PC-3 (cell line): ENCODE measurements around the gene SH3TC1. TPM values are rescaled to one million over a fixed set of nuclear protein-coding genes. Genes with fewer than 3 reads are reported as not detected.

Source experiments
- ATAC-seq: fragments of 200-7000 bp; cut with Tn5 transposase; 2 replicates; pipeline ENCODE4 v1.9.1; 2020; ENCODE audit warnings: mild to moderate bottlenecking, moderate library complexity
- BruUV-seq: library from RNA; stranded (reverse); fragments of 400-500 nt; replicated peaks from 2 replicates; lab custom pipeline; 2021; lab: Mats Ljungman, UMichigan
- CTCF ChIA-PET: fragments of 300-600 bp; sonication (Branson Sonifier 250); formaldehyde crosslinking; loops from one replicate; lab custom pipeline; 2022; ENCODE audit warnings: antibody characterized with exemption; lab: Charles Lee
- POLR2A ChIA-PET: fragments of 300-600 bp; sonication (Branson Sonifier 250); formaldehyde crosslinking; loops from one replicate; lab custom pipeline; 2022; ENCODE audit warnings: antibody characterized with exemption; ENCODE audit not compliant: unreplicated experiment; lab: Charles Lee
- DNase-seq: peaks from one replicate; pipeline ENCODE4 v3.0.0-alpha.2; 2015
- H2AFZ ChIP-seq: fragments of 300-600 bp; sonication (generic); 2 replicates; pipeline ENCODE4 v1.6.0; 2016; ENCODE audit warnings: antibody characterized with exemption, low read length
- H3F3A ChIP-seq: fragments of 300-600 bp; sonication (generic); one replicate; pipeline ENCODE4 v1.6.0; 2017; ENCODE audit warnings: antibody characterized with exemption, low read length, control low read depth, mild to moderate bottlenecking; ENCODE audit not compliant: unreplicated experiment
- H3K27ac ChIP-seq: fragments of 300-600 bp; sonication (generic); 2 replicates; pipeline ENCODE4 v1.5.1; 2016; ENCODE audit warnings: mild to moderate bottlenecking, low read length
- H3K27me3 ChIP-seq: fragments of 300-600 bp; sonication (generic); 2 replicates; pipeline ENCODE4 v1.6.1; 2016; ENCODE audit warnings: low read length, mixed read lengths
- H3K36me3 ChIP-seq: fragments of 300-600 bp; sonication (generic); 2 replicates; pipeline ENCODE4 v1.6.1; 2016; ENCODE audit warnings: low read depth, mixed run types, low read length, mixed read lengths
- H3K4me1 ChIP-seq: fragments of 300-600 bp; sonication (generic); 2 replicates; pipeline ENCODE4 v1.5.1; 2016; ENCODE audit warnings: low read length; ENCODE audit not compliant: insufficient read depth
- H3K4me2 ChIP-seq: fragments of 300-600 bp; sonication (generic); 2 replicates; pipeline ENCODE4 v1.6.0; 2016; ENCODE audit warnings: low read length
- H3K4me3 ChIP-seq: fragments of 300-600 bp; sonication (generic); 2 replicates; pipeline ENCODE4 v1.5.1; 2016; ENCODE audit warnings: mild to moderate bottlenecking, low read length, mixed read lengths
- H3K79me2 ChIP-seq: fragments of 300-600 bp; sonication (generic); 2 replicates; pipeline ENCODE4 v1.6.1; 2017; ENCODE audit warnings: low read length, mixed read lengths
- H3K9ac ChIP-seq: fragments of 300-600 bp; sonication (generic); 2 replicates; pipeline ENCODE4 v1.6.0; 2016; ENCODE audit warnings: mild to moderate bottlenecking, low read length
- H3K9me2 ChIP-seq: fragments of 300-600 bp; sonication (generic); replicated peaks from 2 replicates; pipeline ENCODE4 v1.6.1; 2016; ENCODE audit warnings: mixed run types, low read length, mixed read lengths
- H3K9me3 ChIP-seq: fragments of 300-600 bp; sonication (generic); 2 replicates; pipeline ENCODE4 v1.6.1; 2016; ENCODE audit warnings: low read length, mixed read lengths
- H4K20me1 ChIP-seq: fragments of 300-600 bp; sonication (generic); 2 replicates; pipeline ENCODE4 v1.6.1; 2016; ENCODE audit warnings: low read length, mixed read lengths
- CTCF ChIP-seq: fragments of 300-600 bp; sonication (generic); conservative IDR thresholded peaks from 2 replicates; pipeline ENCODE4 v1.5.1; 2017; ENCODE audit warnings: antibody characterized with exemption, low read depth, mild to moderate bottlenecking, low read length
- EZH2 ChIP-seq: fragments of 300-600 bp; sonication (generic); IDR thresholded peaks from one replicate; pipeline ENCODE4 v1.6.1; 2017; ENCODE audit warnings: antibody characterized with exemption, mild to moderate bottlenecking, low read length; ENCODE audit not compliant: unreplicated experiment
- EZH2phosphoT487 ChIP-seq: fragments of 300-600 bp; sonication (generic); IDR thresholded peaks from 2 replicates; pipeline ENCODE4 v1.6.1; 2018; ENCODE audit warnings: mild to moderate bottlenecking, antibody characterized with exemption, low read length, borderline replicate concordance
- intact Hi-C: fragments of 100-400 bp; cut with micrococcal nuclease; formaldehyde crosslinking; loops from 2 replicates; pipeline ENCODE4 v1.9.0; 2023
- total RNA-seq: library from RNA; depleted of rRNA; stranded (reverse); fragments of >200 nt; gene quantifications from 2 replicates; pipeline ENCODE4 v1.2.3, GENCODE V29; 2014

SH3TC1 gene
- total RNA-seq, 1 experiment from 2014 or later: 23.1 TPM

GRCh38 chr4:8284391-8284790 is 85.3 kb downstream of the SH3TC1 start:
- Histone ChIP-seq H3K27ac (no peak overlapping the region), H3K79me2 (no peaks in the 10 kb centered on the region), H3K9me2 (no peaks in the 10 kb centered on the region), H3K9me3 (no peaks in the 10 kb centered on the region), H3K4me1 (no peaks in the 10 kb centered on the region), H2AFZ (no peak overlapping the region), H3K4me2 (no peak overlapping the region), H3K4me3 (no peak overlapping the region), H3F3A (no peaks in the 10 kb centered on the region), H3K36me3 (no peaks in the 10 kb centered on the region), H3K27me3 (no peaks in the 10 kb centered on the region), H4K20me1 (no peaks in the 10 kb centered on the region), H3K9ac (no peak overlapping the region)
- ChIA-PET POLR2A (no interaction called here), CTCF (no interaction called here)
- no peak for DNase-seq
- ATAC-seq: no peak
- TF ChIP-seq EZH2phosphoT487 (no peak), EZH2 (no peak)
- intact Hi-C loops: no loop called here
- BruUV-seq: no TSS peak

- DNase-seq (no peak), ATAC-seq (no peak)
- H3K4me3 ChIP-seq: no peak overlapping the region
- H4K20me1 ChIP-seq: no peaks in the 10 kb centered on the region
- H3K27ac ChIP-seq: no peak overlapping the region
- no peaks in the 10 kb centered on the region for H3K79me2 ChIP-seq
- H3K4me1 ChIP-seq: no peaks in the 10 kb centered on the region
- no peaks in the 10 kb centered on the region for H3K9me2 ChIP-seq
- no peaks in the 10 kb centered on the region for H3F3A ChIP-seq
- TF ChIP-seq CTCF (no peak), EZH2 (no peak), EZH2phosphoT487 (no peak)
- POLR2A ChIA-PET: no interaction called here
- H2AFZ ChIP-seq: no peak overlapping the region
- no peaks in the 10 kb centered on the region for H3K36me3 ChIP-seq
- CTCF ChIA-PET: no interaction called here
- no peak overlapping the region for H3K4me2 ChIP-seq
- intact Hi-C loops: no loop called here
- no peaks in the 10 kb centered on the region for H3K9me3 ChIP-seq
- H3K9ac ChIP-seq: no peak overlapping the region
- no TSS peak for BruUV-seq
- no peaks in the 10 kb centered on the region for H3K27me3 ChIP-seq
These were observed 86.3 kb downstream of the SH3TC1 start for GRCh38 chr4:8285143-8285975.

GRCh38 chr4:8285976-8286718 is 87.1 kb downstream of the SH3TC1 start:
- Histone ChIP-seq H3K4me1 (no peaks in the 10 kb centered on the region), H3K36me3 (no peaks in the 10 kb centered on the region), H4K20me1 (no peaks in the 10 kb centered on the region), H3K27me3 (no peaks in the 10 kb centered on the region), H3K27ac (no peak overlapping the region), H2AFZ (no peak overlapping the region), H3K9me2 (no peaks in the 10 kb centered on the region), H3K9me3 (no peaks in the 10 kb centered on the region), H3K4me3 (no peak overlapping the region), H3K4me2 (no peak overlapping the region), H3K9ac (no peak overlapping the region), H3K79me2 (no peaks in the 10 kb centered on the region), H3F3A (no peaks in the 10 kb centered on the region)
- ATAC-seq: no peak
- no TSS peak for BruUV-seq
- POLR2A ChIA-PET: no interaction called here
- intact Hi-C loops: no loop called here
- DNase-seq: no peak
- no peak for TF ChIP-seq EZH2
- no peak for TF ChIP-seq EZH2phosphoT487
- no peak for TF ChIP-seq CTCF
- CTCF ChIA-PET: no interaction called here
